GM04503 (cell line): ENCODE results near the gene ADGRB3.
"Not testable (repeated sequence)": the region's sequence is repeated elsewhere in the genome, so short reads cannot be mapped to it uniquely, and the experiment has no call there.

Source experiments
- DNase-seq: peaks from one replicate; pipeline ENCODE4 v3.0.0-alpha.2; 2012; ENCODE audit warnings: low read depth

Gene ADGRB3

DNA sequence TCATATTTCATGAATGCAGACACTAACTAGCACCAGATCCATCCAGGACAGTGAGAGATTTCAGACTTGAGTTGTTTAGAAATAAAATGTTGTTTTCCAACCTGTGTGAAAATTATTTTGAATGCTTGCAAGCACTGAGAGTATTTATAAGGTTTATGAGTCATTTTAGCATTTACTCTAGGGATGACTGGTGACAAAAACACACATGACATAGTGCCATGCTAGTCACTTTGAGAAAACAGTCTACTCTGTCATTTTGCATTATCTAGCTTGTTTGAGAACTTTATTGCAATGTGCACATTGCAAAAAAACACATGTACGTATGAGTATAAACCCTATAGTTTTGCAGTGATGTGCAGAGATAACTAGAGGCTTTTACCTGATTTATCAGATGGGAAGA, 705.1 kb downstream of the ADGRB3 start:
- no peak for DNase-seq

DNA sequence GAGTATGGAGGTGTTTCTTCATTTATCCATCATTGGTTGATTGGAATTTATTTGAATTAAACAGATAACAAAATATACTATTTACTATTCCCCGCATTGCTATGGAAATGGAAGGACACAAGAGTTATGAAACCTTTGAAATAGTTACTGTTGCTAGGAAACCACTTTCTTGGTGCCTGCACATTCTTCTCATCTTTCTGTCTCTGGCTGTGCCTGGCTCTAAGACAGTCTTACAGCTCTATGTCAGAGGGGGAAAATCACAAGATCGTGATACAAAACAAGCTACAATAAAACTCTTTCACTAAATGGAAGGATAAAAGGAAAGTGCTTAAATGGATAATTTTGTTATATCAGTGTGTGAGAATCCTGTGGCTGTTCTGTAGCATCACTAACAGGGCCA, 708.8 kb downstream of the ADGRB3 start:
- no peak for DNase-seq

DNA sequence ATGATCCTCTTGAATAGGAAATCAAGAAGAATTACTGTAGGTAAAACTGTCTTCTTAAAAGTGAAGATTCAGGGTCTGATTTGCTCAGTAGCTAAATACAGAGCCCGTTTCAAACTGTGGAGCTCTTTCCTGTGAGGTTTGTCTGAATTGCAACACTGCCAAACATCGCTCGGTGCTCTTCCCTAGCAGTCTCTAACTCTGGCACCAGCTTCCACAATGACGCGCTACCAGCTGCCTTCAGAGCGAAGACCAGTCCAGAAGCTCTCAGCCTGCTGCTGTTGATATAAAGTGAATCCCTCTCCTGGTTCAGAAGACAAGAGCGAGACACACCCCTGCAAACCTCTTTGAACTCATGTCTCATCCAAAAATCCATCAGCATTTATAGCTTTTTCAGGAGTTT, 714.7 kb downstream of the ADGRB3 start:
- no peak for DNase-seq

DNA sequence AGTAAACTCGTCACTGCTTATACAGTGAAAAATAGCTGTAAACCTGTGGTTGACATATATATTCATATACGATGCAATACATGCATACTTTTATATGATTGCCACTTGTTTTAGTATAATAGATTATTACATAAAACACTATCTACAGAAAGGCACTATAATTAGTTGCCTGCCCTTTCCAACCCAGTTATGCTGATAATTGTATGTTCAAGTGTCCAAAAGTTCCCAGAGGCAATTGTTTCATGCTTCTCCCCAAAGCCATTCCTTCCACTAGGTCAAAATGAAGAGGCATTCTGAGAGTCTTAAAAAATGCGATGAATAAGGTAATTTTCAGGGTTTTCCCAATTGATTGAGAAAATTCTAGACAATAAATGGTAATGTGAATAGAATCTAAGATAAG, 727.1 kb downstream of the ADGRB3 start:
- DNase-seq, result no peak

DNA sequence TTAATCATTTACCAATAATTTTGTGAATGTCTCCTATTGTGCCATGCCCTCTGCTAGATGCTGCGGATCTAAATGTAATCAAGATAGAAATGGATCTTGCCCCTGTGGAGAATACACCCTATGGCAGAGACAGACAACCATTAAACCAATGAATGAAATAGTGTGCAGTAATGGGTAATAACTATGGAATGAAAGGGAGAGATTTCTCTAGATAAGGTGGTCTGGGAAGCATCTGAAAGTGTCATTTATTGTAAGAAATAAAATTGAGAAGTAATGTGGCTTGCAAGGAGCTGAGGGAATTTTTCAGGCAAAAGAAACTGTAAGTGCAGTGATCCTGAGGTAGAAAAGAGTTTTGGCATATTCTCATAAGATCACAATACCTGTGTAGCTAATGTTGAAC, 731.7 kb downstream of the ADGRB3 start:
- no peak for DNase-seq

DNA sequence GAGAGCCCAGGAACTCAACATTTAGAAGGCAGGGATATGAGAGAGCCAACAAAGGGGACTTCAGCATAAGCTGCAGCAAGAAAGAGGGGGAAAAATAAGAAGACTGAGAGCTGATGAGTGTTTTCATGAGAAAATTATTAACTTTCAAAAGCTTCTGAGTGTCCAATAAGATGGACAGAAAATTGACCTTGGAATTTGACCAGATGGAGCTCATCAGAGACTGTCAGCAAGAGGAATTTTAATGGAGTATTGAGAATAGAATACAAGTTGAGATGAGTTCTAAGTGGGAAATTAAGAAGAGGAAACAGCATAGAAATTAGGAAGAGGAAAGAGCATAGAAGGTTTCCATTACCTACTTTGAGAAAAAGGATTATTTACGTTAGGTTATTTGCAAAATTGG, 733.5 kb downstream of the ADGRB3 start:
- no peak for DNase-seq

DNA sequence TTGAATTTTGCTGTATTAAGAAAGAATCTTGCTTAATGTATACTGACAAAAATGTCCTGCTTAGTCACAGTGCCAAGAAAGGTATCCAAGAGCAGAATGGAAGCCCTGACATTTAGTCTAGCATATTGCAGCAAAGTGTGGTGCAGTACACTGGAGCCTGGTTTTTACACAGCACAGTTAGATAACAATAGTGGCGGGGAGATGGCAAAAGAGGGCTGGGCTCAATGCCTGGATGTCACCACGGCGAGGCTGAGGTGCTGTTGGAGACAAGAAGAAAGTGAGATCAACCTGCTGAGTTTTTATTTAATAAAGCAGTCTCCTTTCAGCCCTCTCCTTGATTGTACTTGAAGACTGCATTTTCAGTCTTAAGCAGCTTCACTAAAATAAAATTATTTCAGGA, 735.7 kb downstream of the ADGRB3 start:
- no peak for DNase-seq

DNA sequence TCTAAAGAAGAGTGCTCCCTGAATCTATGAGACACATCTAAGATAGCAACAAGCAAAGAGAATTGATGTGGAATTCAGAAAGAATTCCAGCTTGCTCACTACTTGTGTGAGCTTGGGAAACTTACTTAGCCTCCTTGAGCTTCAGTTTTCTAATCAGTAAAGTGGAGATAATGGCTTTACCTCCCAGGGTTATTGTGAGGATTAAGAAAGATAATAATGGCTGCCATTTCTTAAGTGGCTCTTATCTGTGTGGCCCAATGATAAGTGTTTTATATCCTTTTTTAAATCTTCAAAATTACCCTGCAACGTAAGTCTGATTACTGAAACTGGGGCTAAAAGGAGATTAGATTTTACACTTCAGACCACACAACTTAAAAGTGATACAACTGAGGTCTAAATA, 743.2 kb downstream of the ADGRB3 start:
- DNase-seq, result no peak

DNA sequence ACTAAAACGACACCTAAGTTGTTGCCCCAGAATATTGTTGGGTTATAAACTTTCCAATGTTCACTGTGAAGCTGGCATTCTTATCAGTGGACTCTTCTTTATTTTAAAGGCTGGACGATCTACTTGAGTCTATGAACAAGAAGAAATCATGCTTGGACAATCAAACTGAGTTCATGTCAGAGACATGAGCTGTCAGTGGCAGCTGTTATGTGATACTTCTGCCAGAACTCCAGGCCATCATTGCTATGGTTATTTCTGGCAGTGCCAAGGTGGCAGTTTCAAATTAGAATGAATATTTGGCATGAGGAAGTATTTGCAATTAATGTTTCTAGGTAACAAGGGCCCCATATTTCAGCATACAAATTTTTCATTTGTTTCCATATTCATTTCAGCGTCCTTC, 744.4 kb downstream of the ADGRB3 start:
- DNase-seq, result no peak

DNA sequence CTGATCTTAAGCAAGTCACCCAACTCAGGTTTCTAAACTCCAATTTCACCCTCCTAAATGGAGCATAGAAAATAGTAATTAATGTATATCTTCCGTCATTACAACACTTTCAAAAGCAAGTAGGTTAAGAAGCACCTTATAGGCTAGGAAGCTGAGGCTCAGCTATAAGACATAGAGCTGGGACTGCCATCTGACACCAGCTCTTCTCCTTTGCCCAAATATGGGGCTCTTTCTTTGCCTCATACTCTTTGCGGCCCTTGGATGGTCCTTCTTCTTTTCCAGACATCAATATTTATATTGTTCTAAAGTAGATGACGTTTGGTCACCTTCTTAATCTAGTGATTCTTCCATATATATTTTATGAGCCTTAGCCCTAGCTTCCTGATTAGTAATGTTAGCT, 748.5 kb downstream of the ADGRB3 start:
- no peak for DNase-seq

DNA sequence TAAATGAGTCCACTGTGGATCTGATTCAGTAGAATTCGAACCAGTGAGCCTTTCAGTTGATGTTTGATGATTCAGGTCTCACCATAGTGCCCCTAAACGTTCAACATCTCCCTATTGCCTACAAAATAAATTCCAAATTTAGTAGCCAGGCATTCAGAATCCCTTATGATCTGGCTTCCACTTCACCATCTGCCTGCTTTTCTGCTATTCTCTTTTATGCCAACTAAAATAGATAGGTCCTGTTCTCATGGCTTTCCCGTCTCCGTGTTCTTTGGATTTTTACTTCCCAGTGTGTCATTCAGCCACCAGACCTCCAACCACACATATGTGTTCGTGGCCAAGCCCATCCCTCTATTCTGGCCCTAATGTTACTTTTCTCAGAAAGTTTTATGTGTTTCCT, 751.3 kb downstream of the ADGRB3 start:
- DNase-seq, result no peak

DNA sequence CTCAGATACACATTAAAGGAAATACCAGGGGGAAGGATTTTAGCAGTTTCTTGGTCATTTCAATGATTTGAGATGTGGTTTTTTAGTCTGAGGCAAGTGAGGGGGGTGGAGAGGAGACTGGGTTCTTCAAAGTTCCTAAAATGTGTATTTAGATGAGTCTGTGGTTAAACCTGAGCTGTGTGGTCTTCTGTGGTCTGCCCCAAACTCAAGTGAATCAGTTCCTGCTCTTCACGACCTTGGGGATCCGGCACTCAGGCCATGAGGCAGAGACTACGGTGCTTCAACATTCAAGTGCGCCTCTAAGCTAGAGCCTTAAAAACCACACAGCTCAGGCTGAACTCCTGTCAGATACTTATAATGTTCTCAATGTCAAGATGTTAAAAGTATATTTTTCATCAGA, 755.0 kb downstream of the ADGRB3 start:
- DNase-seq, result no peak

DNA sequence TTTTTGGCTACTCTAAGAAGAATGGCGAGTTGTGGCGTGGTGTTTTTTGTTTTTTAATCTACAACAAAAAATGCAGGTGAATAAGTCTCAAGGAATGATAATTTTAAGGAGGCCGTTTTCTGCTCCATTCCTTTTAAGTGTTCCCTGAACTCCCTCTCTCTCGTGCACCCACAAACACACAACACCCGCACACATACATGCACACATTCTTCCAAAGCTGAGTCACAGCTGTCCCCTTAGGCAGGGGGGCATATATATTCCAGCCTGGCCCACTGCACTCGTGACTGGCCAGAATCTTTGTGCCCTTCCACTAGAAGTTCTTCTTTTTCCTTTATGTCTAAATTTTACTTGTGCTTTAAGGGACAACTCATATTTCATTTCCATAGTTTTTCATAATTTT, 756.0 kb downstream of the ADGRB3 start:
- DNase-seq, result no peak

DNA sequence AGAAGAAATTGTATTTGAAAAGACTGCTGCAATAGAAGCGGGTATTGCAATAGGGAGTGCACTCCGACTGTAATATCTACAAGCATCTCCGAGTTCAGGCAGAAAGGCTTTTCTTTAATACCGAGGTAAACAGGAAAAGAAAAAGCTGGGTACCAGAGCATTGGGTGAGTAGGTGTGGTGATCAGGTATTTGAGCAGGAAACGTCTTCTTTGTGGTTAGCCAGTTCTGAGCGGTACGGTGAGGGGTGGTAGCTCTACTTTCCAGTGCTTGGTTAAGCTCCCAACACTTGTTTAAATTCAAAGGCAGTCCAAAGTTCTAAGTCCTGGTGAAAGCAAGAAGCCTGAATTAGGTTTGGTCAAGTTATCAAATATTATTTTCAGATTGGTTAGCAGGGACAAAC, 757.7 kb downstream of the ADGRB3 start:
- no peak for DNase-seq

DNA sequence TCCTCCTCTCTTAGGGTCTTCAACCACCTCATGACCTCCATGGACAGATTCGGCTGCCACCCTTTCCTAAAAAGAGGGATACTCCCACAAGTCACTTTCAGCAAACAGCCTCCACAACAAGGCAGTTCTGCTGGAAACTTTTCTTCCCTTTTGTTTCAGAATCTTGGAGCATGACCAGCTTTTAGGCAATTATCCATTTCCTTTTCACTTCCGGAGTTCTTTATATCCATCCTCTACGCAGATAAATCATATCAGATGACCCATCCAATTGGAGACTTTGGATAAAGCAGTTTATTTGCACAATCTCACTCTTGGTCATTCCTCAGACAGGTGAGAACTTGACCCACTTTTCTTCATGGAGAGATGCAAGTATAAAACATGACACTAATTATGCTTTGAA, 763.2 kb downstream of the ADGRB3 start:
- no peak for DNase-seq

DNA sequence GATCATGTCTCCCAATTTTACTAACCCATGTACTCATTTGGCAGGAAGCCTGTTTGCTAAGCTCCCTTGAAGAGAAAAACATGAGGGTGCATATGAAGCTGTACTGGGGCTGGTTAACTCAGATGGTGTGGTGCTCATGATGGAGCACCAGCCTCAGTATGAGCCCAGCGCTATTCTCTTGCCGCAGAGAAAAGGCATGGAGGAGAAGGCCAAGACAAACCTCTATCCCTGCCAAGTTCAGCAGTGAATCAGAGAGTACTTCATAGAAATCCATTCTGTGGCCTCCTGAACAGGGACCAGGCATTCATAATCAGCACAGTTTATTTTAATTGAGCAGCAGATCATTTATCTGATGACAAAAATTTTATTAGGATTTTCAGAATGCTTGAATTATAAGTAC, 763.6 kb downstream of the ADGRB3 start:
- DNase-seq, result no peak

DNA sequence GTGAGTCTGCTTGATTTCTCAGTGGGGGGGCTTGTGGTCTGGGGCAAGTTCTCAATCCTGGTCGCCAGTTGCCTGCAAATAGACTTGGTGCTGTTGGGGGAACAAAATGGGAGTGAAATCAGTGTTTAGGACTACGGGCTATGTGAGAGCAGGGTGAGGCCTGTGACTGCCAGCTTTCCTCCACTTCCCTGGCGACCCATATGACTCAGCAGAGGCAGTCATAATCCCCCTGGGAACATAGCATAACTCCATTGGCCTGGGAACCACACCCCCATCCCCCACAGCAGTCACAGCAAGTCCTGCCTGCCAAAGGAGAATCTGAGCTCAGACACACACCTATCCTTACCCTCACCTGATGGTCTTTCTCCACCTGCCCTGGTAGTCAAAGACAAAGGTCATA, 773.8 kb downstream of the ADGRB3 start:
- DNase-seq, result no peak

DNA sequence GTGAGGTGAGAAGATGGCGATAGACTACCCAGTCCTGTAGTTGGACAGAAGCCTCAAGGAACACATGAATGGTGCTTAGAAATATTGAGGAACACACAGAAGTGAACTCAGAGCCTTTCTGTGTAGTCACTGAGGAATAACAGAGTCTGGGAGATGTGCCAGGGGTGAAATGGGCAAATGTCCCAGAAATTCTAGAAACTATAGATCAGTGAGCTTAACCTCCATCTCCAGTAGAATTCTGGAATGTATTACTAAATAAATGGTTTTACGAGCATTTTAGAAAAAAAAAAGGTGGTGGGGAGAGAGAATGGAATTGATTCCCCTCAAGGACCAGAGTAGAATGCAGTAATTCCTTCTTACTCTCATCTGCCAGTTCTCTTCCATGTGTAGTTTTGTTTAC, 781.7 kb downstream of the ADGRB3 start:
- no peak for DNase-seq

DNA sequence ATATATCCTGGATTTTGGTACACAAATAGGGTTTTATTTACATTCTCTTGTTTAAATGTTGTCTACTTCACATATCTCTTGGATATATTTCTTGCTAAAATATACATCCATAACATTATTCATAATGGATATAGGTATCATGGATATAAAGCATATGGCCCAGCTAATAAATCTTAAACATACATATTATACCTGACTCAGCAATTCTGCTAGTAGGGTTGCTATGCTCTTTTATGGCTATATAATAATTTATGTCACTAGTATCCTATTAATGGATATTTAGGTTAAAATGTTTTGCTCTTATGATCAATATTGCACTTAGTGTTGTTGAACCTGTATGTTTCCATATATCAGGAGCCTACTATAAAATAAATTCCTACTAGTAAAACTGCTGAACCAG, 786.2 kb downstream of the ADGRB3 start:
- DNase-seq, result no peak

DNA sequence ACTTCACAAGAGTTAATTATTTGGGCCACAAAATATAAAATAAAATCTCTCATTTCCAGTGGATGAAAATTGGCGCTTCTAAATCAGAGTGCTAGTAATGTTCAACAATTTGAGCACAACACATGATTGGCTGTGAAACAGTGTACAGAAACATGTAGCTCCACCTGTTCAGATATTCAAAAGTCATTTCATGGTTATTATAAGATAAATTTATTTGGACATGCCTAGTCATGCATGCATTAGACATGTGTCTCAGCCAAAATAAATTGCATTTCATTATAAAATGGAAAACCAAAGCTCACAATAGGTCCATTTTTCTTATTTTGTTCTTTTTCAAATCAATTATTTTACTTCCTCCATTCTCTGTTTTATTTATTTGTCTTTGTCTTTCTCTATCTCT, 786.9 kb downstream of the ADGRB3 start:
- DNase-seq, result no peak

DNA sequence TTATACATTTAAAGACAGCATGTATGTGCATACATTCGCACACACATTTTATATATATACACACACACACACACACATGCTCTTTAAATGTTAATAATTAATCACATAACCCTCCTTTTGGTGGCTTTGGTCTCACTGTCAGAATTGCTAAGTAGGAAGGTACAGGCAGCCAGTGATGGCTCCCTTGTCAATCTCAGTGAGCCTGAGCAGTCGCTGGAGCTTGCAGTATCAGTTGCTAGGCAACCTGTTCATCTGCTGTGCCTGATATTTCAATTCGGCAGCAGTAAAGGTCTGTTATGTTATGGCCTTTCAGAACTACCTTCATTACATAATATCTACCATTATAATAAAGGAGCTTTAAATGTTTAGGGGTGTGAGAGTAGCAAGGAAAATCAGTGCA, 787.4 kb downstream of the ADGRB3 start:
- DNase-seq, result no peak

DNA sequence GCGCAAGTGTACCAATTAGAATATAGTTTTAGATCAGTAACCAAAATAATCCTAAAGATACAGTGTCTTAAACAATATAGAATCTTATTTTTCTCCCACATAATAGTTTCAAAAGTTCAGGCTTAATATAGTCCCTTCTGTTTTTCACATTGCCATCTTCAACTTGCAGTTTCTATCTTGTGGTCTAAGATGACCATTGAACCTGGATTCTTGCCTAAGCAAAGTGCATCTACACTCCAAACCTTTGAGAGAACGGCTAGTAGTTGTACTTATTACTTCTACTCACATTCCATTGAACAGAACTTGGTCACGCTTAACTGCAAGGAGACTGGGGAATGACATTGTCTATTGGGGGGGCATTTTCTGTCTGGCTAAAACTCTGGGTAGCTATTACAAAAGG, 788.7 kb downstream of the ADGRB3 start:
- DNase-seq, result no peak

DNA sequence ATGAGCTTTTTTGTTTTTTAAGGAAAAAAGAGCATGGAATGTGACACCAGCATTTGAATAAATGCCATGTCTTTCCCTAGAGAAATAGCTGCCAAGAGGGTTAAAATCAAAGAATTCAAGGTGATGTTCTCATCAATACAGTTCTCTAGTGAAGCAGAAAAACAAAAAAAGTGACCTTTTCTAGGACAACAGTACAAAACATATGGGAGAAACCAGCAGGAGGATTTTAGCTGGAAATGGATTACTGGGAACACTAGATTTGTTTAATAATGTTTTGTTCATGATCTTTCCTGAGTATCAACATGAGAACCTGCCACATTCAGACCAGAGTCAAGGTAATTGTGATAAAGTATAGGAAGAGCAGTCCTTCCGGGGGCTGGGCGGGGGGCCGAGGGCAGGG, 789.5 kb downstream of the ADGRB3 start:
- no peak for DNase-seq

DNA sequence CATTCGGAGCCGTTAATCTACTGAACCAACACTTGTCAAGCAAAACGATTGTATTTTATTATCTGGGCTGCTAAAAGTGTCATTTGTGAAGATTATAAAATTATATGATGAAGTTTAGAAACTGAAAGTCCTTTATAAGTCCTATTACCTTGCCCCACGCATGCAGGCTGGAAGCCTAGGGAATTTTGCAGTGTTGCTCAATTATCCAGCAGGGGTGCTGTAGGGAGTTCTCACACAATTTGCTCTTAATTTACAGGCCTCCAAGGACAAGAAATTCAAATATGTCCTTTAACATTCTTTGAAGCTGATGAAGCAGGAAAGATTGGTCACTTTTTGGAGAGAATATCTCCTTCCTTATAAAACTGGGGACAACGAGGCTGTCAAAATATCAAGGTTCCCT, 792.8 kb downstream of the ADGRB3 start:
- DNase-seq, result no peak

DNA sequence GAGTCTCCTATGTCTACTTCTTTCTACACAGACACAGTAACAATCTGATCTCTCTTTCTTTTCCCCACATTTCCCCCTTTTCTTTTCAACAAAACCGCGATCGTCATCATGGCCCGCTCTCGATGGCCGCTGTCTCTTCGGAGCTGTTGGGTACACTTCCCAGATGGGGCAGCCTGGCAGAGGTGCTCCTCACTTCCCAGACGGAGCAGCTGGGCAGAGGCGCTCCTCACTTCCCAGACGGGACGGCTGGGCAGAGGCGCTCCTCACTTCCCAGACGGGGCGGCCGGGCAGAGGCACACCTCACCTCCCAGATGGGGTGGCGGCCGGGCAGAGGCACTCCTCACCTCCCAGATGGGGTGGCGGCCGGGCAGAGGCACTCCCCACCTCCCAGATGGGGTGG, 797.1 kb downstream of the ADGRB3 start:
- DNase-seq, result not testable (repeated sequence)
